K562 (cell line): ENCODE measurements around the gene ERP29. TPM values are rescaled to one million over a fixed set of nuclear protein-coding genes. Genes with fewer than 3 reads are reported as not detected.
A peak's percentile ranks its signal among the peaks of the same experiment; 100 is the strongest.

Source experiments
- ATAC-seq: fragments of 200-7000 bp; cut with Tn5 transposase; 3 replicates; pipeline ENCODE4 v1.9.1; 2020; ENCODE audit warnings: moderate library complexity
- BruUV-seq: library from RNA; stranded (reverse); fragments of 400-500 nt; replicated peaks from 2 replicates; lab custom pipeline; 2021; lab: Mats Ljungman, UMichigan
- CTCF ChIA-PET: fragments of 300-600 bp; formaldehyde crosslinking; extraction: SDS; loops from one replicate; lab custom pipeline; 2021; ENCODE audit warnings: low intra/inter-chr PET ratio; lab: Yijun Ruan, JAX
- POLR2A ChIA-PET: fragments of 300-600, 350-650 bp; sonication (Branson Sonifier 250); formaldehyde crosslinking; extraction: SDS; loops from one replicate; lab custom pipeline; 2021; ENCODE audit warnings: antibody characterized with exemption, inconsistent platforms; lab: Yijun Ruan, JAX
- DNase-seq, 4 experiments: peaks; one replicate each; pipeline versions ENCODE4 v3.0.0 to v3.0.0-alpha.2; 2011 to 2018; ENCODE audit warnings: low spot score in 3 of 4, mixed read lengths in 3 of 4; ENCODE audit errors: extremely low read depth in 1 of 4
- FAIRE-seq: peaks from 2 replicates; lab custom pipeline; 2011; peaks lifted over from hg19 to GRCh38; lab: Jason Lieb, UNC
- H2AFZ ChIP-seq: 2 replicates; pipeline ENCODE4 v1.6.0; 2011; ENCODE audit warnings: low read depth, low read length, control low read depth, inconsistent platforms
- H3K27ac ChIP-seq: fragments of 200-600 bp; 3 replicates; pipeline ENCODE4 v1.8.0; 2011; ENCODE audit warnings: low read depth, mild to moderate bottlenecking, control low read depth, inconsistent platforms, low read length, moderate library complexity, mixed read lengths; ENCODE audit errors: extremely low read depth
- H3K27me3 ChIP-seq, 2 experiments: fragments of 300-600 bp in 1 of 2; 2 replicates in 1 of 2; 3 replicates in 1 of 2; pipeline versions ENCODE4 v1.6.0 to v1.8.0; 2011; ENCODE audit warnings: inconsistent platforms in 2 of 2, low read length in 2 of 2, mild to moderate bottlenecking in 1 of 2, mixed read lengths in 1 of 2, moderate library complexity in 1 of 2; ENCODE audit not compliant: control insufficient read depth in 2 of 2, insufficient read depth in 2 of 2
- H3K36me3 ChIP-seq: fragments of 300-600 bp; 3 replicates; pipeline ENCODE4 v1.8.0; 2011; ENCODE audit warnings: mild to moderate bottlenecking, low read length, inconsistent platforms; ENCODE audit not compliant: control insufficient read depth, insufficient read depth
- H3K4me1 ChIP-seq, 2 experiments: fragments of 200-600 bp in 1 of 2; replicated peaks in 1 of 2; 2 replicates in 1 of 2; 3 replicates in 1 of 2; pipeline versions ENCODE4 v1.5.1 to v1.8.0; 2011; ENCODE audit warnings: inconsistent platforms in 2 of 2, low read length in 2 of 2, mild to moderate bottlenecking in 1 of 2, mixed read lengths in 1 of 2, moderate library complexity in 1 of 2; ENCODE audit not compliant: control insufficient read depth in 2 of 2, insufficient read depth in 2 of 2
- H3K4me2 ChIP-seq: 2 replicates; pipeline ENCODE4 v1.6.1; 2011; ENCODE audit warnings: low read length, control low read depth, inconsistent platforms, mixed read lengths; ENCODE audit not compliant: insufficient read depth
- H3K4me3 ChIP-seq: fragments of 200-600 bp; sonication (generic), shearing (Covaris generic); 2 replicates; pipeline ENCODE4 v1.5.1; 2016; ENCODE audit warnings: control low read depth, inconsistent platforms
- H3K79me2 ChIP-seq: fragments of 200-600 bp; 3 replicates; pipeline ENCODE4 v1.8.0; 2011; ENCODE audit warnings: low read length, inconsistent platforms; ENCODE audit not compliant: control insufficient read depth, insufficient read depth
- H3K9ac ChIP-seq, 2 experiments: 2 replicates each; pipeline versions ENCODE4 v1.6.0 to v1.6.1; 2011; ENCODE audit warnings: low read depth in 2 of 2, low read length in 2 of 2, control low read depth in 1 of 2, inconsistent platforms in 1 of 2, mild to moderate bottlenecking in 1 of 2, mixed read lengths in 1 of 2; ENCODE audit not compliant: insufficient read depth in 1 of 2
- H3K9me1 ChIP-seq: one replicate; pipeline ENCODE4 v1.6.0; 2011; ENCODE audit warnings: inconsistent platforms, mild to moderate bottlenecking, low read length, moderate library complexity; ENCODE audit not compliant: control insufficient read depth, insufficient read depth
- H3K9me3 ChIP-seq: replicated peaks from 2 replicates; pipeline ENCODE4 v1.5.1; 2011; ENCODE audit warnings: low read depth, low read length, inconsistent platforms; ENCODE audit not compliant: control insufficient read depth, insufficient read depth
- H4K20me1 ChIP-seq: replicated peaks from 2 replicates; pipeline ENCODE4 v1.6.1; 2011; ENCODE audit warnings: low read length, inconsistent platforms, mixed read lengths; ENCODE audit not compliant: control insufficient read depth, insufficient read depth
- C11orf30 ChIP-seq: fragments of 450-650 bp; IDR thresholded peaks from 2 replicates; pipeline ENCODE4 v1.6.1; 2016; ENCODE audit warnings: low read depth, mild to moderate bottlenecking
- PHF20 ChIP-seq: fragments of 450-650 bp; IDR thresholded peaks from 2 replicates; pipeline ENCODE4 v1.6.1; 2018; ENCODE audit not compliant: partially characterized antibody
- POLR2A ChIP-seq: fragments of 450-650 bp; conservative IDR thresholded peaks from 2 replicates; pipeline ENCODE4 v1.6.1; 2016
- SREBF2 ChIP-seq: sonication (generic); formaldehyde crosslinking; IDR thresholded peaks from 2 replicates; pipeline ENCODE4 v1.4.0; 2020; ENCODE audit warnings: mild to moderate bottlenecking, missing genetic modification reagents
- WGBS: fragments of 100-300 bp; shearing (Covaris generic); methylation state at CpG from one replicate; pipeline ENCODE4 v1.1.6; 2016; ENCODE audit warnings: low coverage, mixed read lengths; ENCODE audit not compliant: insufficient coverage; ENCODE audit errors: missing lambda C conversion rate; 5-methylcytosine and 5-hydroxymethylcytosine counted together
- in situ Hi-C: fragments of 300-500 bp; cut with MboI; formaldehyde crosslinking; loops from 4 replicates; pipeline ENCODE4 v1.15.0; 2018; ENCODE audit warnings: inconsistent platforms, mixed read lengths
- intact Hi-C: fragments of 100-400 bp; cut with micrococcal nuclease; formaldehyde crosslinking; loops from 2 replicates; pipeline ENCODE4 v1.14.2; 2022
- polyA plus RNA-seq, 8 experiments: library from polyadenylated mRNA; depleted of rRNA in 4 of 8; stranded (reverse) in 5 of 8; unstranded in 3 of 8; fragments of >200 nt; fragmentation: Nextera tagmentation in 2 of 8; fragmentation: Illumina TruSeq in 1 of 8; extraction: Ambion mirVana in 2 of 8; extraction: Trizol in 1 of 8; gene quantifications; 2 replicates each; pipeline versions ENCODE4 v1.2.1 to v1.2.3, GENCODE V29; 2011 to 2014; ENCODE audit warnings: inconsistent platforms in 1 of 8, missing spikeins in 1 of 8
- total RNA-seq, 7 experiments: library from RNA; depleted of rRNA in 6 of 7; stranded (reverse); fragments of >200 nt in 6 of 7; fragmentation: Illumina TruSeq in 2 of 7; extraction: Trizol in 2 of 7; gene quantifications; 2 replicates each; pipeline versions ENCODE4 v1.2.1 to v1.2.3, GENCODE V29; 2011 to 2021; ENCODE audit warnings: low replicate concordance in 1 of 7
- TF ChIP-seq, protein P1 (sequence below): fragments of 250-450 bp; sonication (Bioruptor Pico); IDR thresholded peaks from 2 replicates; pipeline ENCODE4 v1.8.0; 2021; ENCODE audit warnings: moderate library complexity, mild to moderate bottlenecking, inconsistent platforms

The ERP29 gene
- total and polyA plus RNA-seq, 9 of the 15 experiments (the other 6 are each of a cell fraction or from before 2014, with no cell fraction given) = 42.4 to 146 (median 111) TPM

GRCh38 chr12:112025808-112026375 is 12.7 kb downstream of the ERP29 start:
- Histone ChIP-seq H3K36me3 (peaks cover 89% of the 10 kb centered on the region), H3K4me3 (no peak overlapping the region), H3K9me3 (no peaks in the 10 kb centered on the region), H3K9me1 (no peaks in the 10 kb centered on the region), H2AFZ (no peak overlapping the region), H3K4me2 (no peak overlapping the region), H3K4me1 (no peaks in the 10 kb centered on the region), H3K9ac (no peak overlapping the region), H3K79me2 (peaks cover 4% of the 10 kb centered on the region; the same call in 1 of the 3 replicates), H3K27me3 (no peaks in the 10 kb centered on the region), H3K27ac (no peak overlapping the region), H4K20me1 (peaks cover 8% of the 10 kb centered on the region; the same call in 1 of the 2 replicates)
- 69% methylated on average over 4 of the region's 4 CpGs for WGBS
- DNase-seq (no peak), ATAC-seq (no peak), FAIRE-seq (no peak)
- POLR2A ChIA-PET = interaction anchor here (1.1 to 6.4 kb wide), 2 partner anchors 13 to 77 kb away, joined by 4 to 54 read pairs; partner anchors contain the start of genes ERP29 and TMEM116
- in situ Hi-C loops (no loop called here), intact Hi-C loops (no loop called here)
- CTCF ChIA-PET = no interaction called here
- TF ChIP-seq PHF20 = no peak
- no peak for TF ChIP-seq C11orf30
- peak; percentile 48 for TF ChIP-seq POLR2A
- no TSS peak for BruUV-seq

GRCh38 chr12:112029301-112029700 is 16.1 kb downstream of the ERP29 start:
- Histone ChIP-seq H3K4me3 (no peak overlapping the region), H3K4me2 (no peak overlapping the region), H3K9me3 (no peaks in the 10 kb centered on the region), H3K4me1 (no peaks in the 10 kb centered on the region), H3K36me3 (peaks cover 89% of the 10 kb centered on the region), H3K9me1 (no peaks in the 10 kb centered on the region), H4K20me1 (no peaks in the 10 kb centered on the region), H3K27me3 (no peaks in the 10 kb centered on the region), H3K9ac (no peak overlapping the region), H2AFZ (no peak overlapping the region), H3K79me2 (no peaks in the 10 kb centered on the region; the same call in 2 of the 3 replicates), H3K27ac (no peak overlapping the region)
- intact Hi-C loops (no loop called here), in situ Hi-C loops (no loop called here)
- FAIRE-seq (no peak), DNase-seq (no peak), ATAC-seq (no peak)
- TF ChIP-seq, protein P1, sequence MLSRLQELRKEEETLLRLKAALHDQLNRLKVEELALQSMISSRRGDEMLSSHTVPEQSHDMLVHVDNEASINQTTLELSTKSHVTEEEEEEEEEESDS (CRISPR knock-in tag) = no peak
- TF ChIP-seq SREBF2 (CRISPR knock-in tag) = no peak
- ChIA-PET POLR2A (interaction anchor here (0.6 to 2.8 kb wide), 4 partner anchors 10 to 148 kb away, joined by 3 to 11 read pairs (median 3); no protein-coding TSS in a partner anchor), CTCF (no interaction called here)
- no TSS peak for BruUV-seq
- 96% methylated on average over 2 of the region's 2 CpGs for WGBS
